SK-N-SH (cell line): ENCODE results near the gene PRKCG. TPM values are rescaled to one million over a fixed set of nuclear protein-coding genes. Genes with fewer than 3 reads are reported as not detected.

Experiments used
- CTCF ChIA-PET: fragments of 300-600, 350-600 bp; formaldehyde crosslinking; extraction: SDS; loops from one replicate; lab custom pipeline; 2021; lab: Yijun Ruan, JAX
- POLR2A ChIA-PET: fragments of 350-600 bp; sonication (Branson Sonifier 250); formaldehyde crosslinking; extraction: SDS; loops from one replicate; lab custom pipeline; 2020; ENCODE audit warnings: antibody characterized with exemption, inconsistent platforms; lab: Yijun Ruan, JAX
- DNase-seq: peaks from one replicate; pipeline ENCODE4 v3.0.0; 2012
- H2AFZ ChIP-seq: fragments of 200-600 bp; sonication (generic); 2 replicates; pipeline ENCODE4 v1.8.1; 2016; ENCODE audit warnings: antibody characterized with exemption, mild to moderate bottlenecking, low read depth
- H3F3A ChIP-seq: fragments of 200-600 bp; sonication (generic); replicated peaks from 2 replicates; pipeline ENCODE3; 2016; ENCODE audit warnings: antibody characterized with exemption, mild to moderate bottlenecking; ENCODE audit not compliant: insufficient read depth
- H3K27ac ChIP-seq, 2 experiments: fragments of 200-500 bp in 1 of 2; fragments of 200-600 bp in 1 of 2; sonication (Bioruptor generic) in 1 of 2; sonication (generic), shearing (Covaris generic) in 1 of 2; 2 replicates each; pipeline versions ENCODE4 v1.5.1 to v1.6.1; 2014 to 2016; ENCODE audit warnings: low read depth in 2 of 2, inconsistent platforms in 1 of 2, low read length in 1 of 2, mild to moderate bottlenecking in 1 of 2, mixed read lengths in 1 of 2
- H3K27me3 ChIP-seq: fragments of 200-600 bp; sonication (generic), shearing (Covaris generic); 2 replicates; pipeline ENCODE4 v1.6.1; 2016; ENCODE audit warnings: mixed run types; ENCODE audit not compliant: insufficient read depth
- H3K36me3 ChIP-seq, 2 experiments: fragments of 200-500 bp in 1 of 2; fragments of 200-600 bp in 1 of 2; sonication (Bioruptor generic) in 1 of 2; sonication (generic) in 1 of 2; replicated peaks in 1 of 2; 2 replicates each; pipeline versions ENCODE3 to v1.5.1; 2014 to 2016; ENCODE audit warnings: low read length in 1 of 2, mild to moderate bottlenecking in 1 of 2; ENCODE audit not compliant: insufficient read depth in 2 of 2, control insufficient read depth in 1 of 2
- H3K4me1 ChIP-seq, 2 experiments: fragments of 200-500 bp in 1 of 2; fragments of 200-600 bp in 1 of 2; sonication (Bioruptor generic) in 1 of 2; sonication (generic), shearing (Covaris generic) in 1 of 2; 2 replicates each; pipeline versions ENCODE4 v1.5.1 to v1.6.1; 2014 to 2016; ENCODE audit warnings: low read depth in 1 of 2, low read length in 1 of 2, mixed run types in 1 of 2; ENCODE audit not compliant: insufficient read depth in 2 of 2, control insufficient read depth in 1 of 2
- H3K4me2 ChIP-seq: fragments of 200-600 bp; sonication (generic), shearing (Covaris generic); 2 replicates; pipeline ENCODE4 v1.6.1; 2017; ENCODE audit warnings: mixed run types
- H3K4me3 ChIP-seq, 2 experiments: fragments of 200-500 bp in 1 of 2; fragments of 200-600 bp in 1 of 2; sonication (Bioruptor generic) in 1 of 2; sonication (generic), shearing (Covaris generic) in 1 of 2; 2 replicates each; pipeline versions ENCODE4 v1.5.1 to v1.8.1; 2014 to 2016; ENCODE audit warnings: low read depth in 2 of 2, inconsistent platforms in 1 of 2, low read length in 1 of 2, mild to moderate bottlenecking in 1 of 2, mixed read lengths in 1 of 2, moderate library complexity in 1 of 2
- H3K79me2 ChIP-seq: fragments of 200-600 bp; sonication (generic); 2 replicates; pipeline ENCODE4 v1.8.1; 2017; ENCODE audit warnings: mild to moderate bottlenecking; ENCODE audit not compliant: insufficient read depth
- H3K9ac ChIP-seq: fragments of 200-600 bp; sonication (generic); 2 replicates; pipeline ENCODE4 v1.6.1; 2017; ENCODE audit warnings: mixed run types
- H3K9me2 ChIP-seq: fragments of 200-600 bp; sonication (generic); 2 replicates; pipeline ENCODE4 v1.6.1; 2017; ENCODE audit warnings: mixed run types
- H3K9me3 ChIP-seq: fragments of 200-600 bp; sonication (generic); 2 replicates; pipeline ENCODE4 v1.6.1; 2017; ENCODE audit warnings: mixed run types, mild to moderate bottlenecking, moderate library complexity
- H4K20me1 ChIP-seq: fragments of 200-600 bp; sonication (generic); 2 replicates; pipeline ENCODE4 v1.6.1; 2017; ENCODE audit warnings: mild to moderate bottlenecking, mixed run types; ENCODE audit not compliant: insufficient read depth
- EP300 ChIP-seq, 2 experiments: IDR thresholded peaks; 2 replicates each; pipeline versions ENCODE4 v1.4.0 to v1.6.1; 2012; ENCODE audit warnings: borderline replicate concordance in 1 of 2, low read depth in 1 of 2, low read length in 1 of 2
- FOXJ3 ChIP-seq: sonication (generic); formaldehyde crosslinking; IDR thresholded peaks from 2 replicates; pipeline ENCODE4 v1.5.1; 2020; ENCODE audit warnings: mild to moderate bottlenecking, missing genetic modification reagents
- MXI1 ChIP-seq: IDR thresholded peaks from 2 replicates; pipeline ENCODE4 v1.6.1; 2012; ENCODE audit warnings: mild to moderate bottlenecking, low read depth, low read length, improper control_type of control experiment
- POLR2AphosphoS5 ChIP-seq: IDR thresholded peaks from 2 replicates; pipeline ENCODE4 v1.6.1; 2012; ENCODE audit warnings: low read depth, low read length
- SIN3A ChIP-seq: IDR thresholded peaks from 2 replicates; pipeline ENCODE4 v1.6.1; 2012; ENCODE audit warnings: low read depth, mild to moderate bottlenecking, low read length, moderate library complexity, borderline replicate concordance
- SMC3 ChIP-seq: IDR thresholded peaks from 2 replicates; pipeline ENCODE4 v1.6.1; 2012; ENCODE audit warnings: low read depth, low read length, improper control_type of control experiment
- USF2 ChIP-seq: fragments of 150-350 bp; IDR thresholded peaks from 2 replicates; pipeline ENCODE4 v1.6.1; 2017; ENCODE audit warnings: antibody characterized with exemption, low read length, low read depth, borderline replicate concordance
- YY1 ChIP-seq: IDR thresholded peaks from 2 replicates; pipeline ENCODE4 v1.4.0; 2012; ENCODE audit warnings: low read depth, mild to moderate bottlenecking
- WGBS: methylation state at CpG from one replicate; pipeline ENCODE4 v1.1.6; 2017; ENCODE audit warnings: low lambda C conversion rate; 5-methylcytosine and 5-hydroxymethylcytosine counted together
- polyA plus RNA-seq, 3 experiments: library from polyadenylated mRNA; depleted of rRNA; stranded (reverse); fragments of >200 nt; gene quantifications; 2 replicates each; pipeline ENCODE4 v1.2.3, GENCODE V29; 2012
- TF ChIP-seq, protein P1 (sequence below): IDR thresholded peaks from 2 replicates; pipeline ENCODE4 v1.6.1; 2012; ENCODE audit warnings: mild to moderate bottlenecking, low read depth, low read length, moderate library complexity
- TF ChIP-seq, protein P2 (sequence below): IDR thresholded peaks from 2 replicates; pipeline ENCODE4; 2012

The PRKCG gene
- polyA plus RNA-seq, 1 of the 3 experiments (the other 2 are of a cell fraction), result 0.08 TPM

DNA sequence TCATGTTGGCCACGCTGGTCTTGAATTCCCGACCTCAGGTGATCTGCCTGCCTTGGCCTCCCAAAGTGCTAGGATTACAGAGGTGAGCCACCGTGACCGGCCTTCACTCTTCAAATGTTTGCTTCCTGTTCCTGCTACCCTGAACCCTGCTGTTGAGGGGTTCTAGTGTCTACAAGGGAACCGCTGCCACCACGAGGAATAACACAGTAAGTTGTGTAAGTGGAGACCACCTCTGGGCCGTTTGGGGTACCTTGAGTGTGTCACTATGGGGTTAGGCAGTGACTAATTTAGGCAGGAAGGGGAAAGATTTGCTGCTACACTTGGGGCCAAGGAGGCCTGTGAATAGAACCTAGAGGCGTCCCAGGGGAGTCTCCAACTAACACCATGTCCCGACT, 16.5 kb upstream of the PRKCG start:
- no peak for TF ChIP-seq SIN3A
- TF ChIP-seq, all 33 proteins: peak for 0

DNA sequence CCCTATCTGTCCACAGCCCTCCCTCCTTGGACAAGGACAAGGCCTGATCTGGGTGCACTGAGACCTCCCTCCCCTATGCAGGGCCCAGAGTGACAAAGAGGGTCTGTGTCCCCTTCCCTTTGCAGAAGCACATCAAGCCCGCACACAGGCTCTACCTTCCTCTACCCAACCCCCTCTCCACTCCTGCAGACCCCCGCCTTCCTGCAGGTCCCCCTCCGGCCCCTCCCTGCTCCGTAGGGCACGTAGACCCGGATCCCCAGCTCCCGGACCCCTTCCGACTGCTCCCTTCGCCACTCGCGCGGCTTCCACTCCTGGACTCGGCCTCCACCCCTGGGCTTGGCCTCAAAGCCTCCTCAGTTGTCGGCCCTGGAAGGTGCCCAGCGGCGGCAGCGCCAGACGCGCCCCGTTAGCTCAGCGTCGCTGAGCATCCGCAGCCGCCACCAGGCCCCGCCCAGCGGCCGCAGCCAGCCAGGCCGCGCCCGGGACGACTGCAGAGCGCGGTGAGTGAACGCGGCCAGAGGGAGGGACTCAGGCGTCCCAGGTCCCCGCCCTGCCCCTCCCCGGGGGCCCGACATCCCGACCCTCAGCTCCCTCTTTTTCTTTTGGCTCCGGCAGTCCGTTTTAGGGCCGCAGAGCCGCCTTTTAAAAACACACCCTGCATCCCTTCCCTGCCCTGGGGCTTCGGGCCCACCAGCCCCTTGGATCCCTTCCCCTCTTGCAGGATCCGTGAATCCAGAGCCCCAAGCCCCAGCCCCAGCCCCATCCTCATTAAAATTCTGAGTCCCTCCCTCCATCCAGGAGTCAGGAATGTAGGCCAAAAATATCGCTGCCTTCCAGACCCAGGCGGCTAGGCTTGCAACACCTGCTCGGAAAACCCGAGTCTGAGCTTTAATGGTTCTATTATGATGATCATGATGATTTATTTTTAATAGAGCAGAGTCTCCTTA, 15.8 kb upstream of the PRKCG start:
- peaks cover 6% of the 10 kb centered on the region for H3F3A ChIP-seq
- H3K27me3 ChIP-seq, result no peaks in the 10 kb centered on the region
- H2AFZ ChIP-seq, result peak overlapping the region; percentile 89; the same call in 1 of the 2 replicates
- H3K4me1 ChIP-seq, result peaks cover 5 to 16% of the 10 kb centered on the region in 2 experiments; a peak in 2 of 4 replicates
- ChIA-PET CTCF (interaction anchor here (0.8 to 2.4 kb wide), 9 partner anchors 12 to 164 kb away, joined by 3 to 9 read pairs (median 4); no protein-coding TSS in a partner anchor), POLR2A (interaction anchor here (0.8 to 1.1 kb wide), 2 partner anchors 13 to 114 kb away, joined by 3 to 5 read pairs; no protein-coding TSS in a partner anchor)
- peak; percentile 32; the same call in 1 of the 2 replicates for TF ChIP-seq MXI1
- TF ChIP-seq POLR2AphosphoS5, result peak; percentile 62
- no peak for TF ChIP-seq SMC3
- TF ChIP-seq USF2, result no peak
- TF ChIP-seq FOXJ3 (CRISPR knock-in tag), result no peak
- TF ChIP-seq, protein P1, sequence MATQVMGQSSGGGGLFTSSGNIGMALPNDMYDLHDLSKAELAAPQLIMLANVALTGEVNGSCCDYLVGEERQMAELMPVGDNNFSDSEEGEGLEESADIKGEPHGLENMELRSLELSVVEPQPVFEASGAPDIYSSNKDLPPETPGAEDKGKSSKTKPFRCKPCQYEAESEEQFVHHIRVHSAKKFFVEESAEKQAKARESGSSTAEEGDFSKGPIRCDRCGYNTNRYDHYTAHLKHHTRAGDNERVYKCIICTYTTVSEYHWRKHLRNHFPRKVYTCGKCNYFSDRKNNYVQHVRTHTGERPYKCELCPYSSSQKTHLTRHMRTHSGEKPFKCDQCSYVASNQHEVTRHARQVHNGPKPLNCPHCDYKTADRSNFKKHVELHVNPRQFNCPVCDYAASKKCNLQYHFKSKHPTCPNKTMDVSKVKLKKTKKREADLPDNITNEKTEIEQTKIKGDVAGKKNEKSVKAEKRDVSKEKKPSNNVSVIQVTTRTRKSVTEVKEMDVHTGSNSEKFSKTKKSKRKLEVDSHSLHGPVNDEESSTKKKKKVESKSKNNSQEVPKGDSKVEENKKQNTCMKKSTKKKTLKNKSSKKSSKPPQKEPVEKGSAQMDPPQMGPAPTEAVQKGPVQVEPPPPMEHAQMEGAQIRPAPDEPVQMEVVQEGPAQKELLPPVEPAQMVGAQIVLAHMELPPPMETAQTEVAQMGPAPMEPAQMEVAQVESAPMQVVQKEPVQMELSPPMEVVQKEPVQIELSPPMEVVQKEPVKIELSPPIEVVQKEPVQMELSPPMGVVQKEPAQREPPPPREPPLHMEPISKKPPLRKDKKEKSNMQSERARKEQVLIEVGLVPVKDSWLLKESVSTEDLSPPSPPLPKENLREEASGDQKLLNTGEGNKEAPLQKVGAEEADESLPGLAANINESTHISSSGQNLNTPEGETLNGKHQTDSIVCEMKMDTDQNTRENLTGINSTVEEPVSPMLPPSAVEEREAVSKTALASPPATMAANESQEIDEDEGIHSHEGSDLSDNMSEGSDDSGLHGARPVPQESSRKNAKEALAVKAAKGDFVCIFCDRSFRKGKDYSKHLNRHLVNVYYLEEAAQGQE, result no peak
- no peak for TF ChIP-seq YY1
- TF ChIP-seq EP300 (IDR thresholded peaks at IDR 0.05; ENCODE audit: borderline replicate concordance in 1 of 2, low read depth in 1 of 2, low read length in 1 of 2), result no peak
- TF ChIP-seq, protein P2, sequence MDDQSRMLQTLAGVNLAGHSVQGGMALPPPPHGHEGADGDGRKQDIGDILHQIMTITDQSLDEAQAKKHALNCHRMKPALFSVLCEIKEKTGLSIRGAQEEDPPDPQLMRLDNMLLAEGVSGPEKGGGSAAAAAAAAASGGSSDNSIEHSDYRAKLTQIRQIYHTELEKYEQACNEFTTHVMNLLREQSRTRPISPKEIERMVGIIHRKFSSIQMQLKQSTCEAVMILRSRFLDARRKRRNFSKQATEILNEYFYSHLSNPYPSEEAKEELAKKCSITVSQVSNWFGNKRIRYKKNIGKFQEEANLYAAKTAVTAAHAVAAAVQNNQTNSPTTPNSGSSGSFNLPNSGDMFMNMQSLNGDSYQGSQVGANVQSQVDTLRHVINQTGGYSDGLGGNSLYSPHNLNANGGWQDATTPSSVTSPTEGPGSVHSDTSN, result no peak; the same call in 1 of the 2 replicates
- 4% methylated on average over 28 of the region's 50 CpGs for WGBS
- peaks cover 30% of the 10 kb centered on the region for H3K79me2 ChIP-seq
- H3K9ac ChIP-seq, result peak overlapping the region; percentile 93
- H3K4me2 ChIP-seq, result peak overlapping the region; percentile 89
- no peaks in the 10 kb centered on the region for H3K9me2 ChIP-seq
- H4K20me1 ChIP-seq, result peaks cover 9% of the 10 kb centered on the region
- no peaks in the 10 kb centered on the region for H3K9me3 ChIP-seq
- peak overlapping the region; percentile 81 to 96 for H3K27ac ChIP-seq
- DNase-seq, result peak; percentile 87
- peaks cover 0 to 4% of the 10 kb centered on the region in 2 experiments for H3K36me3 ChIP-seq
- peak overlapping the region; percentile 50 to 60 for H3K4me3 ChIP-seq

More for the DNA sequence above, 16.5 kb upstream of the PRKCG start:
- peak overlapping the region; percentile 89 for H3K4me2 ChIP-seq
- peak overlapping the region; percentile 93 for H3K9ac ChIP-seq
- H3K9me2 ChIP-seq, result no peaks in the 10 kb centered on the region
- peak overlapping the region; percentile 81 to 96; a peak in 3 of 4 replicates for H3K27ac ChIP-seq
- ChIA-PET POLR2A (interaction anchor here (1.1 kb wide), 1 partner anchor 14 kb away, joined by 5 read pairs; no protein-coding TSS in a partner anchor), CTCF (interaction anchor here (0.8 to 2.4 kb wide), 8 partner anchors 12 to 165 kb away, joined by 3 to 9 read pairs (median 4); no protein-coding TSS in a partner anchor)
- no peaks in the 10 kb centered on the region for H3K9me3 ChIP-seq
- peaks cover 7% of the 10 kb centered on the region for H3F3A ChIP-seq
- H3K4me3 ChIP-seq, result peak overlapping the region; percentile 50 to 60; a peak in 3 of 4 replicates
- peaks cover 23% of the 10 kb centered on the region for H3K79me2 ChIP-seq
- 68% methylated on average over 9 of the region's 9 CpGs for WGBS
- H2AFZ ChIP-seq, result peak overlapping the region; percentile 89; the same call in 1 of the 2 replicates
- H3K4me1 ChIP-seq, result peaks cover 5 to 15% of the 10 kb centered on the region in 2 experiments; a peak in 2 of 4 replicates
- no peak for DNase-seq
- H4K20me1 ChIP-seq, result peaks cover 2% of the 10 kb centered on the region
- H3K27me3 ChIP-seq, result no peaks in the 10 kb centered on the region
- H3K36me3 ChIP-seq, result peaks cover 0 to 1% of the 10 kb centered on the region in 2 experiments
